ENCODE results near the gene JMJD4. TPM values are rescaled to one million over a fixed set of nuclear protein-coding genes. Genes with fewer than 3 reads are reported as not detected.

Gene JMJD4
- total RNA-seq, 1 experiment from 2014 or later: 14.3 TPM

DNA sequence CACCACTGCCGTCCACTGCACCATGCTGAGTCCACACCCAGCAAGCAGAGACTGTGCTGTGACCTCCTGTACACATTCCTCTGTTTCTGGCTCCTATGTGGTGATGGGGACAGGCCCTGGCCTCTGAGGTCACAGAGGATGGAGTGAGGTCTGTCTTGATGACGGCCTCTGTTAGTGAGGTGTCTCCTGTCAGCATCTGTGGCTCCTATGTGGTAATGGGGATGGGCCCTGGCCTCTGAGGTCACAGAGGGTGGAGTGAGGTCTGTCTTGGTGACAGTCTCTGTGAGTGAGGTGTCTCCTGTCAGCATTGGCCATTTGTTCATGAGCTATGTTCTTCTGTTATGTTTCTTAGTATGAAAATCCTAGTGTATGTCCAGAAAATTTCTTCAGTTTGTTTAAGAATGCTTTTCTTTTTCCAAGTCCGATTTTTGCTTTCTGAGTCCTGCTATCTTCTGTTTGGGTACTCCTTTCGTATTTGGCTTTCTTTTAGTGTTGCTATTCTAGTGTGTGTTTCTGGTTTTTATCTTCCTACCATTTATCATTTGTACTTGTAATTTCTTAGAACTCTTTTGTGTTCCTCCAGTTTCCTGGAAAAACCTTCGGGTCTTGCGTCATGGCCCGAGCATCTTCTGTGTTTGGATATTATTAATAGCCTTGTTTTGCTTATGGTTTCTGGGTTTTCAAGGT, 13.5 kb upstream of the JMJD4 start:
- Histone ChIP-seq H2AFZ (ENCODE audit: low read depth, low read length, poor library complexity, severe bottlenecking) (no peak overlapping the region), H3K4me2 (ENCODE audit: low read length) (no peak overlapping the region), H3K4me1 (ENCODE audit: control insufficient read depth in 1 of 2, insufficient read depth in 2 of 2, low read length in 2 of 2) (no peaks in the 10 kb centered on the region), H3K9ac (ENCODE audit: low read length) (no peak overlapping the region), H3K27me3 (ENCODE audit: insufficient read depth, low read length) (no peaks in the 10 kb centered on the region), H4K20me1 (ENCODE audit: insufficient read depth) (no peaks in the 10 kb centered on the region), H3K4me3 (replicated peaks in 1 of 2; ENCODE audit: low read depth in 1 of 2, low read length in 2 of 2) (no peak overlapping the region), H3K79me2 (ENCODE audit: insufficient read depth, low read length) (peaks cover 55% of the 10 kb centered on the region), H3K9me2 (ENCODE audit: insufficient read depth) (no peaks in the 10 kb centered on the region), H3K9me3 (ENCODE audit: control insufficient read depth in 1 of 2, insufficient read depth in 1 of 2, low read depth in 1 of 2, low read length in 2 of 2) (no peaks in the 10 kb centered on the region), H3K36me3 (ENCODE audit: control insufficient read depth in 1 of 2, insufficient read depth in 2 of 2, low read length in 2 of 2) (peaks cover 4 to 18% of the 10 kb centered on the region in 2 experiments; a peak in 3 of 4 replicates), H3K27ac (ENCODE audit: low read depth, low read length) (no peak overlapping the region)
- ATAC-seq (no peak), DNase-seq (ENCODE audit: low read depth, low spot score) (no peak)
- ChIA-PET POLR2A (no interaction called here), CTCF (no interaction called here), RAD21 (ENCODE audit: low non-redundant PET in 1 of 2, low total read pairs in 2 of 2, uncharacterized antibody in 2 of 2, unreplicated experiment in 2 of 2) (no interaction called here)
- intact Hi-C loops (cut with micrococcal nuclease): no loop called here
- no TSS peak for BruUV-seq (replicated peaks)
- TF ChIP-seq ELF1 (IDR thresholded peaks at IDR 0.05; ENCODE audit: borderline replicate concordance, low read depth): no peak
- TF ChIP-seq JUND (IDR thresholded peaks at IDR 0.05): no peak
- TF ChIP-seq SIN3A (IDR thresholded peaks at IDR 0.05; ENCODE audit: low read depth): no peak
- no peak for TF ChIP-seq CEBPB (IDR thresholded peaks at IDR 0.05; ENCODE audit: low read depth)
- TF ChIP-seq EZH2phosphoT487 (IDR thresholded peaks at IDR 0.05; ENCODE audit: borderline replicate concordance): no peak

DNA sequence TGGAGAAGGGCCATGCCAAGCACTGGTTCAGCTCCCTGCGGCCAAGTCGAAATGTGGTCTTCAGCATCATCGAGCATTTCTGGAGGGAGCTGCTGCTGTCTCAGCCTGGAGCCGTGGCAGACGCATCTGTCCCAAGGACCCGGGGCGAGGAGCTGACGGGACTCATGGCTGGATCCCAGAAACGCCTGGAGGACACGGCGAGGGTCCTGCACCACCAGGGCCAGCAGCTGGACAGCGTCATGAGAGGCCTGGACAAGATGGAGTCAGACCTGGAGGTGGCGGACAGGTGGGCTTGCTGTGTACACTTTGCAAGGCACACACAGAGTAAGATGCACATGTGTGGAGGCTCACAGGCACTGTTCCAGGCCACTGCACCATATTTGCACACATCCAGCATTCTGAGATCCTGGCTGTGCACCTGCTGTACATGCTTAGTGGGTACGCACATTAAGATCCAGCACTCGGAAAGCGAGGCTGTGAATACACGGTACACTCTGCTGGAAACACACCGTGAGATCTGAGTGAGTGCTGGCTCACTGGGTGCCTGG, 12.9 kb upstream of the JMJD4 start:
- no peaks in the 10 kb centered on the region for H3K4me1 ChIP-seq (ENCODE audit: control insufficient read depth in 1 of 2, insufficient read depth in 2 of 2, low read length in 2 of 2)
- no peaks in the 10 kb centered on the region for H3K9me3 ChIP-seq (ENCODE audit: control insufficient read depth in 1 of 2, insufficient read depth in 1 of 2, low read depth in 1 of 2, low read length in 2 of 2)
- ChIA-PET RAD21 (ENCODE audit: low non-redundant PET in 1 of 2, low total read pairs in 2 of 2, uncharacterized antibody in 2 of 2, unreplicated experiment in 2 of 2) (no interaction called here), CTCF (no interaction called here), POLR2A (no interaction called here)
- no peaks in the 10 kb centered on the region for H3K27me3 ChIP-seq (ENCODE audit: insufficient read depth, low read length)
- H3K9ac ChIP-seq (ENCODE audit: low read length): no peak overlapping the region
- peaks cover 60% of the 10 kb centered on the region for H3K79me2 ChIP-seq (ENCODE audit: insufficient read depth, low read length)
- no peaks in the 10 kb centered on the region for H4K20me1 ChIP-seq (ENCODE audit: insufficient read depth)
- TF ChIP-seq EZH2 (IDR thresholded peaks at IDR 0.05) (no peak), POLR2A (IDR thresholded peaks at IDR 0.05; ENCODE audit: borderline replicate concordance, extremely low read depth, insufficient read depth, insufficient read length) (no peak), RAD21 (IDR thresholded peaks at IDR 0.05; ENCODE audit: low read depth) (no peak)
- ATAC-seq (no peak), DNase-seq (ENCODE audit: low read depth, low spot score) (no peak)
- intact Hi-C loops (cut with micrococcal nuclease): no loop called here
- H3K9me2 ChIP-seq (ENCODE audit: insufficient read depth): no peaks in the 10 kb centered on the region
- H2AFZ ChIP-seq (ENCODE audit: low read depth, low read length, poor library complexity, severe bottlenecking): no peak overlapping the region
- H3K4me3 ChIP-seq (replicated peaks in 1 of 2; ENCODE audit: low read depth in 1 of 2, low read length in 2 of 2): no peak overlapping the region
- no peak overlapping the region for H3K4me2 ChIP-seq (ENCODE audit: low read length)
- H3K36me3 ChIP-seq (ENCODE audit: control insufficient read depth in 1 of 2, insufficient read depth in 2 of 2, low read length in 2 of 2): peaks cover 4 to 18% of the 10 kb centered on the region in 2 experiments; a peak in 3 of 4 replicates
- H3K27ac ChIP-seq (ENCODE audit: low read depth, low read length): no peak overlapping the region
- no TSS peak for BruUV-seq (replicated peaks)
